ENCODE data around the gene BEST3.
A peak's percentile ranks its signal among the peaks of the same experiment; 100 is the strongest.

GRCh38 chr12:69738351-69739286 lies 39.5 kb upstream of the BEST3 start, which contains the start of gene RAB3IP:
- TF ChIP-seq CTCF (conservative IDR thresholded peaks at IDR 0.05) (peak; percentile 90), ZFX (IDR thresholded peaks at IDR 0.05) (peak; percentile 42)

All from C4-2B (cell line).